Measurements from ENCODE around the gene NIPBL. TPM values are rescaled to one million over a fixed set of nuclear protein-coding genes. Genes with fewer than 3 reads are reported as not detected.
"Not testable (repeated sequence)": the region's sequence is repeated elsewhere in the genome, so short reads cannot be mapped to it uniquely, and the experiment has no call there.

NIPBL gene
- total and polyA plus RNA-seq, 5 donors from 2014 or later = 12.5 to 132 (median 17.4) TPM

DNA sequence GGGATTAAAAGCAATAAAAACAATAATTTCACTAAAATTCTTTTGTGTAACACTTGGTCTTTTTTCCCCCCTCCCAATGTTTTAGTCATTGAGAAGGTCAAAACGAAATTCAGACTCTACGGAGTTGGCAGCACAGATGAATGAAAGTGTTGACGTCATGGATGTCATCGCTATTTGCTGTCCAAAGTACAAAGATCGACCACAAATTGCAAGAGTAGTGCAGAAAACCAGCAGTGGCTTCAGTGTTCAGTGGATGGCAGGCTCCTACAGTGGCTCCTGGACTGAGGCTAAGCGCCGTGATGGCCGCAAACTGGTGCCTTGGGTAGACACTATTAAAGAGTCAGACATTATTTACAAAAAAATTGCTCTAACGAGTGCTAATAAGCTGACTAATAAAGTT lies 187.9 kb downstream of the NIPBL start:
- Mint-ChIP-seq H3K36me3 (peaks cover 32% of the 10 kb centered on the region), H3K27ac (no peak overlapping the region), H3K27me3 (no peaks in the 10 kb centered on the region), H3K9me3 (no peaks in the 10 kb centered on the region), H3K4me1 (no peaks in the 10 kb centered on the region), H3K4me3 (no peak overlapping the region)
- DNase-seq = no peak
- no peak for ATAC-seq (ENCODE audit: low read depth in 2 of 2)
- no peak overlapping the region for H3K27ac ChIP-seq (ENCODE audit: insufficient read depth, low read length, poor library complexity, severe bottlenecking)
- H3K27me3 ChIP-seq (ENCODE audit: control insufficient read depth, insufficient read depth, low read length) = no peaks in the 10 kb centered on the region
- H3K36me3 ChIP-seq (ENCODE audit: control insufficient read depth, insufficient read depth, low read length) = peaks cover 60% of the 10 kb centered on the region
- no peaks in the 10 kb centered on the region for H3K4me1 ChIP-seq (ENCODE audit: control insufficient read depth, insufficient read depth, low read length, poor library complexity, severe bottlenecking)
- H3K9me3 ChIP-seq (ENCODE audit: control insufficient read depth in 2 of 2, low read length in 2 of 2) = no peaks in the 10 kb centered on the region
- H3K4me3 ChIP-seq (ENCODE audit: low read depth, low read length) = no peak overlapping the region

DNA sequence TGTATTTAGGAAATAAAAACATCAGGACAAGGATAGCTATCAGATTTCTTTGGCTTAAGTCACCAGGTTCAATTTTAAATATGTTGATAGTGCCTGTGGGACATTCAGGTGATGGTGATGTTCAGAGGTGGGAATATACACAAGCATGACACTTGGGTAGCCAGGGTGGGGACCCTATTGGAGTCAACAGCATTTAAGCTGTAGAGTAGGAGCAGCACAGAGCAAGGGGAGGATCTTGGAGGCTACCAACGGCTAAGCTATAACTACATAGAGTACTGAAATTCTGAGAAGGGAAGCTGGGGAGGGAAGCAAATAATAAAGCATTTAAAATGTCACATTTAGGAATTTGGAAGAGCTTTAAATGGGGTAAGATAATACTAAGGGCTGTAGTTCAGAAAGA lies 194.9 kb downstream of the NIPBL start:
- H3K4me3 Mint-ChIP-seq = no peak overlapping the region
- Histone ChIP-seq H3K4me3 (ENCODE audit: low read depth, low read length) (no peak overlapping the region), H3K36me3 (ENCODE audit: control insufficient read depth, insufficient read depth, low read length) (no peaks in the 10 kb centered on the region), H3K27ac (ENCODE audit: insufficient read depth, low read length, poor library complexity, severe bottlenecking) (no peak overlapping the region), H3K27me3 (ENCODE audit: control insufficient read depth, insufficient read depth, low read length) (no peaks in the 10 kb centered on the region), H3K9me3 (ENCODE audit: control insufficient read depth in 2 of 2, low read length in 2 of 2) (no peaks in the 10 kb centered on the region), H3K4me1 (ENCODE audit: control insufficient read depth, insufficient read depth, low read length, poor library complexity, severe bottlenecking) (no peaks in the 10 kb centered on the region)
- H3K27me3 Mint-ChIP-seq = no peaks in the 10 kb centered on the region
- H3K27ac Mint-ChIP-seq = no peak overlapping the region
- ATAC-seq (ENCODE audit: low read depth in 2 of 2) (no peak), DNase-seq (no peak)
- peaks cover under 1% of the 10 kb centered on the region for H3K36me3 Mint-ChIP-seq
- no peaks in the 10 kb centered on the region for H3K9me3 Mint-ChIP-seq
- H3K4me1 Mint-ChIP-seq = no peaks in the 10 kb centered on the region

DNA sequence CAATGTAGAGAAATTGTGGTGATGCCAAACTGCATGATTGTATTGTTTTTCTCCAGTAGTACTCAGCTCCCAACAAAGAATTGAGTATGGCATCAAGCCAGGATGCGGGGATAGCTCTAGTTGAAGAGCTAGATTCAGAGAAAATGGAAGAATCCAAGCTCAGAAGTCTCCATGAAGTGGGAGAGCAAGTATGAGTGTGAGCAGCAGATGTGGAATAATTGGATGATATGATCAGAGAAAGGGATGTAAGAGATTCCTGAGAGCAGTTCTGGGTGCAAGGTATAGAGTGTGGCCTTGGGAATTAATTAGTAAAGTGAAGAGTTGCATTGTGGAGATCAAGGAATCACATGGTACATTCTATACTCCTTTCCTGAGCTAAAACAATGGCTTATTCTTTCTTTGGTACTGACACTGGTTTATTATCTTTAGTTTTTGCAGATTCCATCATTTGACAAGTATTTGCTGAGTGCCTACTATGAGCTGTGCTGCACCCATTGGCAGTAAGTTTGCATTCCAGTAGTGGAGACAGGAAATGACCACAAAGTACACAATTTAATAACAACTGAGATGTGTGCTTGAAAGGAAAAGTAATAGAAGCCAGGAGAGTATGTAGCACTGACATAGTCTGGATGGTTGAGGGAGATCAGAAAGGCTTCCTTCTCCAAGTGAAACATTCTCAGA lies 195.5 kb downstream of the NIPBL start:
- Histone ChIP-seq H3K4me3 (ENCODE audit: low read depth, low read length) (no peak overlapping the region), H3K4me1 (ENCODE audit: control insufficient read depth, insufficient read depth, low read length, poor library complexity, severe bottlenecking) (no peaks in the 10 kb centered on the region), H3K36me3 (ENCODE audit: control insufficient read depth, insufficient read depth, low read length) (no peaks in the 10 kb centered on the region), H3K9me3 (ENCODE audit: control insufficient read depth in 2 of 2, low read length in 2 of 2) (no peaks in the 10 kb centered on the region), H3K27ac (ENCODE audit: insufficient read depth, low read length, poor library complexity, severe bottlenecking) (no peak overlapping the region), H3K27me3 (ENCODE audit: control insufficient read depth, insufficient read depth, low read length) (no peaks in the 10 kb centered on the region)
- peaks cover 4% of the 10 kb centered on the region for H3K27me3 Mint-ChIP-seq
- H3K36me3 Mint-ChIP-seq = no peaks in the 10 kb centered on the region
- DNase-seq (no peak), ATAC-seq (ENCODE audit: low read depth in 2 of 2) (no peak)
- H3K27ac Mint-ChIP-seq = no peak overlapping the region
- no peaks in the 10 kb centered on the region for H3K9me3 Mint-ChIP-seq
- no peak overlapping the region for H3K4me3 Mint-ChIP-seq
- H3K4me1 Mint-ChIP-seq = no peaks in the 10 kb centered on the region

DNA sequence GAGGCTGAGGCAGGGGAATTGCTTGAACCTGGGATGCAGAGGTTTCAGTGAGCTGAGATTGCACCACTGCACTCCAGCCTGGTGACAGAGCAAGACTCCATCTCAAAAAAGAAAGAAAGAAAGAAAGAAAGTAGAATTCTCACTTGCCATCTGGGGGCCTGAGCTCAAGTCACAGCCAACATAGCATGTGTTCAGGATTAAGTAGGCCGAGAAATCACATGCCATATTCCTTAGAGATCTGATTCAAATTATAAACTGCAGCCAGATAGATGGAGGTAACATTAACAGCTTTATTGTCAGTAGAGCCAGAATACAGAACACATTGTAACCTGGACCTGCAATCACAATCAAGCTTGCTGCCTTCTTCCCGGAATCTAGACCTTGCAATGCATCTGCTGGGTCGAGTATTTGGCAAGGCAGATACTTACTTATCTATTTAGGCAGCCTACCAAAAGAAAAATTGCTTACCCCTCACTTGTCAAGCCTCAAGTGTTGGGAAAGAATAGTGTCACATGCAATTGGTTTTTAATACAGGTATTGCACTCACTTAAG lies 198.9 kb downstream of the NIPBL start:
- Mint-ChIP-seq H3K4me1 (no peaks in the 10 kb centered on the region), H3K9me3 (peaks cover 0 to 5% (median 0%) of the 10 kb centered on the region in 7 donors), H3K27me3 (peaks cover 4% of the 10 kb centered on the region), H3K4me3 (peak overlapping the region in 1 of 4 donors; percentile 15), H3K27ac (no peak overlapping the region), H3K36me3 (peaks cover 10% of the 10 kb centered on the region)
- Histone ChIP-seq H3K4me1 (ENCODE audit: control insufficient read depth, insufficient read depth, low read length, poor library complexity, severe bottlenecking) (no peaks in the 10 kb centered on the region), H3K4me3 (ENCODE audit: low read depth, low read length) (no peak overlapping the region), H3K9me3 (ENCODE audit: control insufficient read depth in 2 of 2, low read length in 2 of 2) (no peaks in the 10 kb centered on the region), H3K36me3 (ENCODE audit: control insufficient read depth, insufficient read depth, low read length) (no peaks in the 10 kb centered on the region), H3K27ac (ENCODE audit: insufficient read depth, low read length, poor library complexity, severe bottlenecking) (no peak overlapping the region), H3K27me3 (ENCODE audit: control insufficient read depth, insufficient read depth, low read length) (no peaks in the 10 kb centered on the region)
- DNase-seq (no peak), ATAC-seq (ENCODE audit: low read depth in 2 of 2) (no peak)

DNA sequence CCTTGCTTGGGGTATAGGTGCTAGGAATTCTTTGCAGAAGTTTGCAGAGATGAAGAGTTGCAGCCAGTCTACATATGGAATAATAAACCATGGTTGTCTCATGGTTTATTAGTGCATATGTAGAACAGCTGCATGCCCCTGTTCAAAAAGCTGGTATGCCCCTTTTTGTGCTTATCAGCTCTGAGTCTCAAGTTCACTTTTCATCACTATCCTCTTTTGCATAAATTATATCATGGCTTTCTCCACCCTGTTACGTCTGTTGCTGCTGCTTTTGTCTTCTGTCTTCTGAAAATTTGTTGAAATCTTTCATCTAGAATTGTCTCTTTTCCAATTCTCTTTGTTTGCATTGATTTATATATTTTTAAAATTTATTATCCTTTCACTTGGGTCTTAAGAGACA lies 200.6 kb downstream of the NIPBL start:
- Histone ChIP-seq H3K4me1 (ENCODE audit: control insufficient read depth, insufficient read depth, low read length, poor library complexity, severe bottlenecking) (no peaks in the 10 kb centered on the region), H3K27me3 (ENCODE audit: control insufficient read depth, insufficient read depth, low read length) (no peaks in the 10 kb centered on the region), H3K27ac (ENCODE audit: insufficient read depth, low read length, poor library complexity, severe bottlenecking) (no peak overlapping the region), H3K9me3 (ENCODE audit: control insufficient read depth in 2 of 2, low read length in 2 of 2) (no peaks in the 10 kb centered on the region), H3K36me3 (ENCODE audit: control insufficient read depth, insufficient read depth, low read length) (no peaks in the 10 kb centered on the region), H3K4me3 (ENCODE audit: low read depth, low read length) (no peak overlapping the region)
- ATAC-seq (ENCODE audit: low read depth in 2 of 2) (no peak), DNase-seq (no peak)
- H3K27ac Mint-ChIP-seq = no peak overlapping the region
- peaks cover 10% of the 10 kb centered on the region for H3K36me3 Mint-ChIP-seq
- no peak overlapping the region for H3K4me3 Mint-ChIP-seq
- H3K27me3 Mint-ChIP-seq = peaks cover 4% of the 10 kb centered on the region
- peaks cover 0 to 2% (median 0%) of the 10 kb centered on the region in 4 donors for H3K4me1 Mint-ChIP-seq
- H3K9me3 Mint-ChIP-seq = peaks cover 0 to 5% (median 2%) of the 10 kb centered on the region in 7 donors

DNA sequence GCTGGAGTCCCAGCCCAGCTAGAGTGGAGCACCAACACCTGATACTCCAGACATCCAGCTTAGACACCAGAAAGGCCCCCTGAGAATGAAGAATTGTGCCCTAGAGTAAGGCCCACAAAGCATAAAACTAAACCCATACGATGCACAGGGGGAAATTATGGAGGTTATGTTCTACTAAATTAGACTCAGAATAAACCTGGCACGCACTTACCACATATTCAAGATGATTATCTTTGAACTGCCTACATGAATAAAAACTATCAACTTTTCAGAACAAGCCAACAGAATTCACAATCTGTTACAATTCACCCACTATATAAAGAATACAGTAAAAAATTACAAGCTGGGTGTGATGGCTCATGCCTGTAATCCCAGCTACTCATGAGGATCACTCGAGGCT lies 204.1 kb downstream of the NIPBL start:
- H3K27ac ChIP-seq (ENCODE audit: insufficient read depth, low read length, poor library complexity, severe bottlenecking) = no peak overlapping the region
- no peaks in the 10 kb centered on the region for H3K4me1 ChIP-seq (ENCODE audit: control insufficient read depth, insufficient read depth, low read length, poor library complexity, severe bottlenecking)
- no peak overlapping the region for H3K4me3 Mint-ChIP-seq
- peaks cover 4% of the 10 kb centered on the region for H3K27me3 Mint-ChIP-seq
- ATAC-seq (ENCODE audit: low read depth in 2 of 2) = no peak
- no peaks in the 10 kb centered on the region for H3K27me3 ChIP-seq (ENCODE audit: control insufficient read depth, insufficient read depth, low read length)
- H3K27ac Mint-ChIP-seq = no peak overlapping the region
- peaks cover 0 to 5% (median 3%) of the 10 kb centered on the region in 7 donors for H3K9me3 Mint-ChIP-seq
- no peak overlapping the region for H3K4me3 ChIP-seq (ENCODE audit: low read depth, low read length)
- H3K36me3 ChIP-seq (ENCODE audit: control insufficient read depth, insufficient read depth, low read length) = no peaks in the 10 kb centered on the region
- H3K9me3 ChIP-seq (ENCODE audit: control insufficient read depth in 2 of 2, low read length in 2 of 2) = no peaks in the 10 kb centered on the region
- peaks cover 0 to 7% (median 0%) of the 10 kb centered on the region in 4 donors for H3K4me1 Mint-ChIP-seq
- peaks cover 10% of the 10 kb centered on the region for H3K36me3 Mint-ChIP-seq
- DNase-seq = no peak

DNA sequence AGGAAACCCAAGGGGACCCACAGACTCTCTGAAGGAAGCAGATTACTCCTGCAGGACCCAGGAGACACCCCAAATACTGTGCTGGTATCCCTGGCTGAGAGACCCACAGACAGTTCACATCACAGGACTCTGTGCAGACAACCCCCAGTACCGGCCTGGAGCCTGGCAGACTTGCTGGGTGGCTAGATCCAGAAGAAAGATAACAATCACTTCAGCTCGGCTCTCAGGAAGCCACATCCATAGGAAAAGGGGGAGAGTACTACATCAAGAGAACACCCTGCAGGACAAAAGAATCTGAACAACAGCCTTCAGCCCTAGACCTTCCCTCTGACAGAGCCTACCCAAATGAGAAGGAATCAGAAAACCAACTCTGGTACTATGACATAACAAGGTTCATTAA lies 206.4 kb downstream of the NIPBL start:
- not testable (repeated sequence) for H3K4me3 Mint-ChIP-seq; H3K4me1 ChIP-seq (ENCODE audit: control insufficient read depth, insufficient read depth, low read length, poor library complexity, severe bottlenecking); H3K4me1 Mint-ChIP-seq; ATAC-seq (ENCODE audit: low read depth in 2 of 2); DNase-seq; H3K27me3 Mint-ChIP-seq; H3K9me3 Mint-ChIP-seq; H3K9me3 ChIP-seq (ENCODE audit: control insufficient read depth in 2 of 2, low read length in 2 of 2); H3K36me3 ChIP-seq (ENCODE audit: control insufficient read depth, insufficient read depth, low read length); H3K27ac ChIP-seq (ENCODE audit: insufficient read depth, low read length, poor library complexity, severe bottlenecking); H3K4me3 ChIP-seq (ENCODE audit: low read depth, low read length); H3K27me3 ChIP-seq (ENCODE audit: control insufficient read depth, insufficient read depth, low read length); H3K27ac Mint-ChIP-seq
- H3K36me3 Mint-ChIP-seq = peaks cover 15% of the 10 kb centered on the region

DNA sequence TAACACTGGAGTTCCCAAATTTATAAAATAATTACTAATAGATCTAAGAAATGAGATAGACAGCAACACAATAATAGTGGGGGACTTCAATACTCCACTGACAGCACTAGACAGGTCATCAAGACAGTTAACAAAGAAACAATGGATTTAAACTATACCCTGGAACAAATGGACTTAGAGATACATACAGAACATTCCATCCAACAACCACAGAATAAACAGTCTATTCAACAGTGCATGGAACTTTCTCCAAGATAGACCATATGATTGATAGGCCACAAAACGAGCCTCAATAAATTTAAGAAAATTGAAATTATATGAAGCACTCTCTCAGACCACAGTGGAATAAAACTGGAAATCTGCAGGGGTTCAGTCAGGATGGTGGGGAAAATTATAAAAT lies 209.5 kb downstream of the NIPBL start:
- not testable (repeated sequence) for H3K27ac ChIP-seq (ENCODE audit: insufficient read depth, low read length, poor library complexity, severe bottlenecking); H3K4me3 Mint-ChIP-seq; H3K36me3 Mint-ChIP-seq; ATAC-seq (ENCODE audit: low read depth in 2 of 2); H3K27ac Mint-ChIP-seq; H3K36me3 ChIP-seq (ENCODE audit: control insufficient read depth, insufficient read depth, low read length); DNase-seq; H3K4me1 Mint-ChIP-seq; H3K4me1 ChIP-seq (ENCODE audit: control insufficient read depth, insufficient read depth, low read length, poor library complexity, severe bottlenecking); H3K27me3 ChIP-seq (ENCODE audit: control insufficient read depth, insufficient read depth, low read length); H3K9me3 ChIP-seq (ENCODE audit: control insufficient read depth in 2 of 2, low read length in 2 of 2); H3K4me3 ChIP-seq (ENCODE audit: low read depth, low read length); H3K27me3 Mint-ChIP-seq; H3K9me3 Mint-ChIP-seq
